WI38 (cell line): Measurements from ENCODE around the gene HMX2.

Experiments
- H3K4me3 ChIP-seq: 2 replicates; pipeline ENCODE4 v1.5.1; 2011; ENCODE audit warnings: low read depth, mild to moderate bottlenecking, control low read depth, low read length
- TF ChIP-seq, protein P1 (sequence below): IDR thresholded peaks from 2 replicates; pipeline ENCODE4 v1.5.1; 2012; ENCODE audit warnings: low read depth, mild to moderate bottlenecking, control low read depth, low read length

HMX2 gene

DNA sequence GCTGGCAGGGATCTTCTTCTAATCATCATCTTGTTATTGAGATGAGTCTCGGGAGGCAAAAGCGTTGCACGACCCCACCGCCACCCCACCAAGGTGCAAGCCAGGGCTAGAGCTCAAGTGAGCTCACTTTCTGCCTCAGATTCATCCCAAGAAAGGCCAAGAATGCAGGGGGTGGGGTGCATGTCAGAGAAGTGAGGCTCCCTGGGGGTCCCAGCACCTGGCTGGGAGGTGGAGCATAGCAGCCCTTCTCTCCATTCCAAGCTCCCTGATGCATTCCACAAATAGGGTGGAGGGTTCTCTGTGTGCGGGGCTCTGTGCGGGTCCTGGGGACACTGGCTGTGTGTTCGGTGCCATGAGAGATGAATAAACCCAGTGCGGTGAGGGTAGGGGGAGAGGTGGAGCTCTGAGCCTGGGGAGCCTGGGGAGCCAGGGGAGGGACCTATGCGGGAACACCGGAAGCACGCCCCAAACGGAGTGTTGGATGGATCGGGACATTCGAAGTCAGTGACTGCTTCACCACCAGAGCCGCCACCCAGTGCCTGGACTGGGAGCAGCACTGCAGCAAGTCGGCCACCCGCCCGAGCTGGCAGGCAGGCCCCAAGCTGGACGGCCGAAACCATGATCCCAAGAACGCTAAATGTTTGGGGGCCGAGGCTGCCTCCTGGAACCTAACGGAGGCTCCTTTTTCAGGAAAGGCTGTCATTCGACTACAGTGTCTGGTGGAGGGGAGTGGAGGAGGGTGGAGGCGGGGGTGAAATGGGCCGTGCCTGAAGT lies 30.1 kb upstream of the HMX2 start:
- TF ChIP-seq, protein P1, sequence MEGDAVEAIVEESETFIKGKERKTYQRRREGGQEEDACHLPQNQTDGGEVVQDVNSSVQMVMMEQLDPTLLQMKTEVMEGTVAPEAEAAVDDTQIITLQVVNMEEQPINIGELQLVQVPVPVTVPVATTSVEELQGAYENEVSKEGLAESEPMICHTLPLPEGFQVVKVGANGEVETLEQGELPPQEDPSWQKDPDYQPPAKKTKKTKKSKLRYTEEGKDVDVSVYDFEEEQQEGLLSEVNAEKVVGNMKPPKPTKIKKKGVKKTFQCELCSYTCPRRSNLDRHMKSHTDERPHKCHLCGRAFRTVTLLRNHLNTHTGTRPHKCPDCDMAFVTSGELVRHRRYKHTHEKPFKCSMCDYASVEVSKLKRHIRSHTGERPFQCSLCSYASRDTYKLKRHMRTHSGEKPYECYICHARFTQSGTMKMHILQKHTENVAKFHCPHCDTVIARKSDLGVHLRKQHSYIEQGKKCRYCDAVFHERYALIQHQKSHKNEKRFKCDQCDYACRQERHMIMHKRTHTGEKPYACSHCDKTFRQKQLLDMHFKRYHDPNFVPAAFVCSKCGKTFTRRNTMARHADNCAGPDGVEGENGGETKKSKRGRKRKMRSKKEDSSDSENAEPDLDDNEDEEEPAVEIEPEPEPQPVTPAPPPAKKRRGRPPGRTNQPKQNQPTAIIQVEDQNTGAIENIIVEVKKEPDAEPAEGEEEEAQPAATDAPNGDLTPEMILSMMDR: no peak
- H3K4me3 ChIP-seq: no peak overlapping the region

- TF ChIP-seq, protein P1: no peak
- no peak overlapping the region for H3K4me3 ChIP-seq
These were observed 28.9 kb upstream of the HMX2 start for GRCh38 chr10:123119081-123119480.

GRCh38 chr10:123126246-123126645 lies 21.7 kb upstream of the HMX2 start:
- TF ChIP-seq, protein P1: no peak
- H3K4me3 ChIP-seq: no peak overlapping the region

- H3K4me3 ChIP-seq: no peak overlapping the region
- TF ChIP-seq, protein P1: no peak
These were observed 18.2 kb upstream of the HMX2 start for GRCh38 chr10:123129618-123130271.

DNA sequence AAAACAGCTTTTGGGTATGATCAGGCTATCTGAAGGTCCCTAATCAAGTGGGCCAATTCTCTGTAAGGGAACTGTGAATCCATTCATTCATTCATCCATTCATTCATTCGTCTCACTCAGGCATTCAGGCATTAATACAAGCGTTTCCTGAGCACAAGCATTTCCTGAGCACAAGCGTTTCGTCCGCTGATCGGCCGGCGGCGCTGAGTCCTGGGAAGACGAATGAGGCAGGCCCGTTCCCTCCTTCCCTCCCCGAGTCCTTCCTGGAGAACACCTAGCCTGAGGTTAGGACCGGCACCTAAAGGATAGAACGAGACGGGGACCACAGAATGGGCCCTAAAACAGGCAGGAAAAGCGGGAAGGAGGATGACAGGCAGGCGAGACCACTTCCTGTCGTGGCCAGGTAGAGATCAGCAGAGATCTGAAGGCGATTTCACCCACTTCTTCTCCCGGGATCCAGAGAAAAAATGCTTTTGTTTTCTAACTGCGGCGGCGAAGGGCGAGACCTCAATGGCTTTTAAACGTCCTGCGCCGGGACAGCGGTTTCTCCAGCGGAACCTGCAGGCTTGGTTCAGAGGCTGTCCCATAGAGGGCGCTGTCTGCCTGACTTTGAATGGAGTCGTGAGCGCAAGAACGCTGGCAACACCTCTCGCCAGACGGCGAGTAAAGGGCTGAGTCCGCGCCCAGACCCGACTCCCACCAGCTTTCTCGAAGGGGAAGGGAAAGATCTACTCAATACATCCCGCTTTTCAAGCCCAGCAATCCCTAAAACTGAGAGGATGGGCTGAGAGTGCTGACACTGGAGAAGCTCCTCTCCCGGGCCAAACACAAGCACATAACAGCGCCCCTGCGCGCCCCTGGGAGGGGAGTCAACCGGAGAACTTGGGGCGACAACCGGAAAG lies 15.1 kb upstream of the HMX2 start:
- H3K4me3 ChIP-seq: peak overlapping the region; percentile 26
- TF ChIP-seq, protein P1: peak; percentile 88

DNA sequence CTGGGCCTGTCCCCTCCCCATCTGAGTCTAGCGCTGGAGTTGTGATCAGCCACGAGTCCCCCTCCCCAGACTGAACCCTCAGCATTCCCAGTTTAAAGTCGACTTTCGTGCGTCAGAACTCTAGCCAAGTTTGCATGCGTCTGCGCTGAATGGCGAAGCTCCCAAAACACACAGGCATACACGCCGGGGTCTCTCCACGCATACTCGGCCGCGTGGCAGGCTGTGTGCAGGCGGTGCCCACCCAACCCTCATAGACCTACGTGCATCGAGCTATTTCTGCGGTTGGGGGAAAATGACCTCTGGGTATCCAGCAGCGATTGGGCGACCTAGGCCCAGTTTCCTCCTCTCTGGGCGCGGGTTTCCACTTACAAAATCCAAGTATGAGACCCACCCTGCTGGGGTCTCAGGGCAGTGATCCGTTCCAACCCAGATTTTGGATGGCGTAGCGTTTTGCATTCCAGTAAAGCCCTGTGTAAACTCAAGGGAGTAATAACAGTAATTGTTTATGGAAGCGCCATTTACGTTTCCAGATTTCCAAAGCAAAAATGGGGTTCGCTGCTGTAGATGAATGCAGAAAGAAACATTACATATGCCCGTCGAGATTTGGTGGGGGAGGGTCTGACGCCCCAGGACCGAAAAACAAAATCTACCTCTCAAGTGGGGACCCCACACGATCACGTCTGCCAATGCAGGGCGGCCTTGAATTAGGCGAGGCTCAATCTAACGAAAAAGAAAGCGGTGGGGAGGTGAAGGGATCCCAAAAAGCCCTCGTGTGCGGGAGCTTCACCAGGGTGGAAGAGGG lies 14.2 kb upstream of the HMX2 start:
- no peak overlapping the region for H3K4me3 ChIP-seq
- TF ChIP-seq, protein P1: no peak
